NCI-H187 (cell line): ENCODE results near the gene TNS1.
"Not testable (repeated sequence)": the region's sequence is repeated elsewhere in the genome, so short reads cannot be mapped to it uniquely, and the experiment has no call there.

Source experiments
- DNase-seq, 2 experiments: peaks; one replicate each; lab custom pipeline; 2025; lab: John Stamatoyannopoulos, UW

The TNS1 gene

DNA sequence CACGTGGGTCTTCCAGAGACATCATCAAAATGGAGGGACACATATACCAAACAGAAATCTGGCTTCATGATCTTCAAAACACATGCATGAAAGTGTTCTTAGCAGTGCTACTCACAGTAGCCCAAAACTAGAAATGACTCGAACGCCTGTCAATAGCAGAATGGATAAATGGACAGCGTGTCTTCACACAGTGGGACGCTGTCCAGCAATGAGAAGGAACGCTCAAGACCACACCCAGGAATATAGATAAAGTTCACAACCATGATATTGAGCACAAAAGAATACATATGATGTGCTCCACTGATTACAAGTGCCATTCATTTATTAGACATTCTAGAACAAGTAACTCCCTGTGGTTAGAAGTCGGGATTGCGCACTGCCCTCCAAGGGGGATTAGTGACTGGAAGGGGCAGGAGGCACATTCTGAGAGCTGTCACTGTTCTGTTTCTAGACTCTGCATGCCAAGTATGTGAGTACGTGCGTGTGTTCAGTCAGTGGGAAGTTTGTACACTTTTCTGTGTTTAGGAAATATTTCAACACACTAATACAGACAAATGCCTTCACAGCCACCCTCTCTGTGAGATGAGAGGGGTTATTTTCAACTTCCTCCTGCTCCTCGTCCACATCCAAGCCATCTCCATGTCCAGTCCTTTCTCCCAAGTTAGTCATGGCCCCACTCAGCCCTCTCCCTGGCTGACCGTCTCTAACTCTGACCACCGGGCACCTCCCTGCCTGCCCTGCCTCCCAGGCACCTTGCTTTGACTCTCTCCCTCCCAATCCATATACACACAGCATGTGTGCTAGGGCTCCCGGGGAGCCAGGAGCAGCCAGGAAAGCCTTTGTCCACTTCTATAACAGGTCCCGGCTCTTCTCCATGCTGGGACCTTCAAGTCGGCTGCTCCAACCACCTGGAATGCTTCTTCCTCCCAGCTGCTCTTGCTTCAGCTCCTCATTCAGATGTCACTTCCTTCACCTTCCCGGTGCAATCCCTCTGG, 26.9 kb upstream of the TNS1 start:
- no peak for DNase-seq

GRCh38 chr2:218028562-218029348, 26.0 kb upstream of the TNS1 start:
- no peak for DNase-seq

DNA sequence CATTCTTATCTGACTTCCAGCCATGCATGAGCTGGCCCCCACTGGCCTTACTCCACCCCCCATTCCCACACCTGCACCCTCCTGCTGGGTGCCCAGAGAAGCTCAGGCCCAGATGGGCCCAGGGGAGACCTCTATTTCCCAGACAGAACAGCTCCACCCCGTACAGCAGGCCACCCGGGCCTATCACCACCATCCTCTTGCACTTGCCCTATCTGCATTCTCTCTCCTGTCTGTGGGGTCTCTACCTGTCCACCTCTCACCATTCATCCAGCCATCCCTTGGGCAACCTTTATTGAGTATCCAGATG, 25.3 kb upstream of the TNS1 start:
- DNase-seq = no peak

GRCh38 chr2:218027426-218028188, 24.8 kb upstream of the TNS1 start:
- DNase-seq = no peak

GRCh38 chr2:218026676-218027425, 24.1 kb upstream of the TNS1 start:
- no peak for DNase-seq

- no peak for DNase-seq
These were observed 23.4 kb upstream of the TNS1 start for GRCh38 chr2:218026244-218026643.

DNA sequence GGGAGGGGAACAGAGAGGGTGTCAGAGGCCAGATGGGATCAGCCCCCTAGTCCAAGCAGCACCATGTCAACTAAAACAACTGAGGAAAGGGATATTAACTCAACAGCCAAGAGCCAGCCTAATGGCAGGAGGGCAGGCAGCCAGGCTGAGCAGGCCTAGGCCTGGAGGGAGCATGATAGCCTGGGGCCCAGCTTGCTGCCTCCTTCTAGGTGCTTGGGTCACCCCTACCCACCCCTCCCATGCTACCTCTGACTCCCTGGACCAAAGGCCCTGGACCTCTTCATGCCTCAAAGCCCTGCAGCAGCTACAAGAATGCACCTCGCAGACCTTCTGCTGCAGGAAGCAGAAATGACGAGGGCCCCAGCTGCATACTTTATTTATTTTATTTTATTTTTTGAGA, 22.1 kb upstream of the TNS1 start:
- DNase-seq = no peak

- no peak for DNase-seq
These were observed 21.5 kb upstream of the TNS1 start for GRCh38 chr2:218024336-218024735.

DNA sequence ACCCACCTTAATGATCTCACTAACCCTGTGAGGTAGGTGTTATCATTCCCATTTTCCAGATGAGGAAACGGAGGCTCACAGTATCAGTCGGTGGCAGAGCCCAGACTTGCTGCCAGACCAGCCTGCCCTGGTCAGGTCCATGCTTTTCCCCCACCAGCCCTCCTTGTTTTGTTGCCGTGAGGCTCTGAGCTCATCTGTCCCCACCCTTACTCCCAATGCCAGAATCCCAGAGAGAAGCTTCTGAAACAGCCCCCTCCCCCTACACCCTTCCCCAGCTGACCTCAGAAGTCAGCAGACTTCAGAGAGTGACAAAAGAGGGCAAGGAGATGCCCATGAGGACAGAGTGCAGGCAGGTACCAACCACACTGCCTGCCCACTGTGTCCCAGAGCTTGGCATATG, 20.8 kb upstream of the TNS1 start:
- DNase-seq = no peak

DNA sequence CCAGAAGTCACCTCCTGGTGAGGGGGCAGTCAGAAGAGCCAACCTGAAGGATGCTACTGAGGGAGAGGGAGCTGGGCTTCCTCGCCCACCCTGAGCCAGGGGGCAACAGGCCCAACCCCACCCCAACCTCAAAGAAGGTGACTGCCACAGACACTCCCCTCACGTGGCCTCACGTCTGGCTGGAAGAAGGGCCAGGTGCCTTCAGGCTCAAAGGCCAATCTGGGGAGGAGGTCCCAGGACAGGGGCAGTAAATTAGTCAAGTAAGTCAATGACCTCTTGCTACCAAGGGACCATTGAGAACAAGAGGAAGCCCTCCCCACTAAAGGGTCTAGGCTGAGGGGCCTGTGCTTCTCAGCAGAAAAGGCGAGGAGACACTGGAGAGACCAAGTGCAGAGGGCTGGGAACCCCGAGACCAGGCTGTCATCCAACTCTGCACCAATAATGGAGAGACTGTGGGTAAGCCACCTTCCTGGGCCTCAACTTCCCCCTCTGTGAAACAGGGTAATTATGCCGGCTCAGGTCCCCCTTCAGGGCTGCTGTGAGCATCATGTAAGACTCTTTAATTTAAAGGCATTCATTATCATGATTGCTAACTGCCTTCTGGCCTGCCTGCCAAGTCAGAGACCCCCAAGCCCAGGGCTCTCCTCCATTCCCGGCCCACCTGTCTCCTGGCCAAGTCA, 20.2 kb upstream of the TNS1 start:
- DNase-seq = no peak

- DNase-seq = no peak
These were observed 19.5 kb upstream of the TNS1 start for GRCh38 chr2:218022131-218022850.

DNA sequence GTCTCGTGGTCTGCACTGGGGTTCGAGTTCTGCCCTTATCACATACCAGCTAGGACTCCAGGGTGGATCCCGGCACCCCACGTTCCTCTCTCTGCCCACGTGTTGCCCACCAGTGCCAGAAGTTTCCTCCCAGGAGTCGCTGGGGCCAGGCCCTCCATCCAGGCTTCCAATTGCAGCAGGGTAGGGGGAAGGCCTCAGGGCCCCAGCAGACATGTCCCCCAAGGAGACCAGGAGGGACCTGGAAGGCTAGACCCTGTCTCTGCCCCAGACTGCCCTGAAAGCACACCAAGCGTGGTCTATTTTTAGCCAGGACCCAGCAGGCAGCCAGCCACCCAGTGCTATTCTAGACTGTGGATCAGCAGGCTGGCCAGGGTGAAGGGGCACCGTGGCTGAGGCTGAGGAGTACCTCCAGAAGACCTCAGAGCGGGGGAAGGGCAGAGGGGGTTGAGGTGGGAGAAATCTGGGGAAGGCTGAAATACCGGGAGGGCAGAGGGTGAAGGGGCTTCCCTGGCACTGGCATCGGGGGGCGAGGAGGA, 18.8 kb upstream of the TNS1 start:
- no peak for DNase-seq

DNA sequence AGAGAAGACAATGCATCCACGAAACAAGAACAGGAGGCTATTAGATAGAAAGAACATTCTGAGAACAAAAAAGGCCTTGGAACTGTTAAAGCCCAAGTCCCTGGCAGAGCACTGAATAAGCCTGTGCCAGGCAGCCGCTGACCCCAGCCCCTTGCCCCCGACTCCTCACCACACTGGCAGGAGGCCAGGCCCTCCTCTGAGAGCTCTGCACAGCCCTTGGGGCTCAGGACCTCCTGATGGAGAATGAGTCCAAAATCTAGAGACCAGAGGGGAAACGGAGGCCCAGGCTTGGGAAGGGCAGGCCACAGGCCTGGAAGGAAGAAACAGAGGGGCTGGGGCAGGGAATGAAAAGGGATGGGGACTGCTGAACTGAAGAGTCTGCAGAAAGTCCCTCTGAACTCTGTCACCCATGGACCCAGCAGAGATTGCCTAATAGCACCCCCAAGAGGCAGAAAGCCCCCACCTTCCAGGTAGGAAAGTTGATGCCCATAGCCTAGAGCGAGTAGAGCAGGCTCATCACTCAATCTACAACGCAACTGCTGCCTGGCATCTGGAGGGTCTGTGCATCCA, 18.3 kb upstream of the TNS1 start:
- no peak for DNase-seq

DNA sequence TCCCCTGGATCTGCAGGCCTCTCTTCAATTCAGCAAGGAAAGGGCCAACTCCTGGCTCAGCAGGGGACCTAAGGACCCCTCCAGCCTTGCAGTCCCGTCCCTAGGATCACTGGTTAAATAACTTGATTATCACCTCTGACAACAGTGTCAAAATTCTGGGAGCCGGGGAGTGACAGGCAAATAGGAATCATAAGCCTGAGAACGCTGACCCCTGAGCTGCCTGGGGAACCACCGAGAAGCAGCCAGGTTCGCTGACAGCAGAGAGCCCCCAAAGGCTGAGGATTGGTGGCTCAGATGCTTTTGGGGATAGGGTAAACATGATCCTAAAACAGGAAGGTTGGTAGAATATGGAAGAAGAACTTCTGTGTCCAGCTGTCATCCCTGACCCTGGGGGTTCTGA, 17.5 kb upstream of the TNS1 start:
- DNase-seq = no peak

- DNase-seq = no peak
These were observed 16.7 kb upstream of the TNS1 start for GRCh38 chr2:218019411-218020060.

DNA sequence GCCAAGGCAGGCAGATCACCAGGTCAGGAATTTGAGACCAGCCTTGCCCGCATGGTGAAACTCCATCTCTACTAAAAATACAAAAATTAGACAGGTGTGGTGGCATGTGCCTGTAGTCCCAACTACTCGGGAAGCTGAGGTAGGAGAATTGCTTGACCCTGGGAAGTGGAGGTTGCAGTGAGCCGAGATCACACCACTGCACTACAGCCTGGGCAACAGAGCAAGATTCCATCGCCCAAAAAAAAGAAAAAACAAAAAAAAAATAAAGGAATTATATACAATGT, 16.0 kb upstream of the TNS1 start:
- DNase-seq = not testable (repeated sequence)

DNA sequence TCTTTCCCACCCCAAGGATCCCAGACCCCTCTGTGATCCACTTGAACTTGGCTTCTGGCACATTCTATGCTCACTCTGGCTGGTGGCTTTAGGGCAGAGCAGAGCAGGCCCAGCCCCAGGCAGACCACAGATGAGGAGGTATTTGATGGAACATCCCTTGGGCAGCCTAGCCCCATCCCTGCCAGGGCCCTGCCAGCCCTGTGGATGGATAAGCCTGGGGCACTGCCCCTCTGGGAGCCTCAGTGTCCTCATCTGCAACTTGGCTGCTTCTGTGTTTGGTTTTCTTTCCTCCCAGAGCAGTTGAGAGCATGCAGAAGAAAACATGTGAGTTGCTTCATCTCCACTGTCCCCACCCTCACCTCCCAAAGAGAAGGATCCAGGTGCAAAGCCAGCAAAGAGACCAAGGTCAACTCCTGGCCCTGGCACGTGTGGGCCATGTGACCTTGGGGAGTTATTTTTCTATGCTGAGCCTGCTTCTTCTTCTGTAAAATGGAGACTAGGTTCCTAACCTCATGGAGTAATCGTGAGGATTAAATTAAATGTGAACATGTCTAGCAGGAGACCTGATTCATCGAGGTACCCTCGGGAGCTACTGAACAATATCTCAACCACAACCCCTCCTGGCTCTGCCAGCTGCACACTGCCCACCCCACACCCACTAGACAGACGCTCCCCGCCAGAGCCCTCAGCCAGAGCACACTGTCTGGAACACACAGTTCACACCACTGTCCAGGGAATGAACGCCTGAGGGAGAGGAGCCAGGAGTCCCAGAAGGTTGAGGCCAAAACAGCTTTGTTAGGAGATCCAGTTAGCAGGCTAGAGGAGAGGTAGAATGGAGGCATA, 14.6 kb upstream of the TNS1 start:
- no peak for DNase-seq

DNA sequence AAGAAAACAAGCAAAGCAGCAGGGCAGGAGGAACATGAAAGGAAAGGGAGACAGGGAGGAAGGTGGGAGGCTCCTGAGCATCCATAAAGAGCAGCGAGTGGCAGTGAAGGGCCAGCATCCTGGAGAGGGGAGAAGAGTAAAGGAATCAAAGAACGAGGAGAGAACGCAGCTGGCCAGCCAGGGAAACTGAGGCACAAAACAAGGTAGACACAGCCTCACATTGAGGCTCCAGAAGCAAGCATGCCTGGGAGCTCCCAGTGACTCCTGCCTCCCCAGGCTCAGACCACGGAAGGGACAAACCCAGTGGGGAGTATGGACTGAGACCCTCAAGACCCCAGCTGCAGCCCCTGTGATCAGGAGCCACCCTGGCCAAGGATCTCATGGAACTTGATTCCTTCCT, 14.0 kb upstream of the TNS1 start:
- no peak for DNase-seq
